ENCODE measurements around the gene TSHZ3.

The TSHZ3 gene

GRCh38 chr19:31297991-31298390, 51.2 kb downstream of the TSHZ3 start:
- Histone ChIP-seq H3K9me3 (ENCODE audit: control insufficient read depth, low read length) (no peaks in the 10 kb centered on the region), H3K4me1 (ENCODE audit: control insufficient read depth, insufficient read depth, low read length, poor library complexity, severe bottlenecking) (no peaks in the 10 kb centered on the region), H3K27ac (ENCODE audit: low read depth, low read length, severe bottlenecking) (no peak overlapping the region), H3K36me3 (ENCODE audit: control insufficient read depth, insufficient read depth, low read length) (no peaks in the 10 kb centered on the region), H3K4me3 (ENCODE audit: extremely low read depth, insufficient read depth, low read length, poor library complexity, severe bottlenecking) (no peak overlapping the region)
- WGBS, 2 experiments (ENCODE audit: insufficient coverage in 2 of 2): 70 to 79% methylated on average over 4 to 5 of the region's 5 CpGs

GRCh38 chr19:31296741-31297390, 52.4 kb downstream of the TSHZ3 start:
- Histone ChIP-seq H3K4me1 (ENCODE audit: control insufficient read depth, insufficient read depth, low read length, poor library complexity, severe bottlenecking) (no peaks in the 10 kb centered on the region), H3K4me3 (ENCODE audit: extremely low read depth, insufficient read depth, low read length, poor library complexity, severe bottlenecking) (no peak overlapping the region), H3K27ac (ENCODE audit: low read depth, low read length, severe bottlenecking) (no peak overlapping the region), H3K36me3 (ENCODE audit: control insufficient read depth, insufficient read depth, low read length) (no peaks in the 10 kb centered on the region), H3K9me3 (ENCODE audit: control insufficient read depth, low read length) (no peaks in the 10 kb centered on the region)
- 74 to 80% methylated on average over 6 to 7 of the region's 10 CpGs for WGBS, 2 experiments (ENCODE audit: insufficient coverage in 2 of 2)

- Histone ChIP-seq H3K36me3 (ENCODE audit: control insufficient read depth, insufficient read depth, low read length) (no peaks in the 10 kb centered on the region), H3K9me3 (ENCODE audit: control insufficient read depth, low read length) (no peaks in the 10 kb centered on the region), H3K4me3 (ENCODE audit: extremely low read depth, insufficient read depth, low read length, poor library complexity, severe bottlenecking) (no peak overlapping the region), H3K27ac (ENCODE audit: low read depth, low read length, severe bottlenecking) (no peak overlapping the region), H3K4me1 (ENCODE audit: control insufficient read depth, insufficient read depth, low read length, poor library complexity, severe bottlenecking) (no peaks in the 10 kb centered on the region)
- 78 to 100% methylated on average over 1 of the region's 2 CpGs for WGBS, 2 experiments (ENCODE audit: insufficient coverage in 2 of 2)
These were observed 55.0 kb downstream of the TSHZ3 start for GRCh38 chr19:31294189-31294588.

GRCh38 chr19:31292639-31293185, 56.5 kb downstream of the TSHZ3 start:
- no peak overlapping the region for H3K4me3 ChIP-seq (ENCODE audit: extremely low read depth, insufficient read depth, low read length, poor library complexity, severe bottlenecking)
- H3K36me3 ChIP-seq (ENCODE audit: control insufficient read depth, insufficient read depth, low read length): no peaks in the 10 kb centered on the region
- 70% methylated on average over 2 of the region's 2 CpGs; no CpG with 5 or more reads in 1 of the 2 experiments for WGBS, 2 experiments (ENCODE audit: insufficient coverage in 2 of 2)
- no peaks in the 10 kb centered on the region for H3K9me3 ChIP-seq (ENCODE audit: control insufficient read depth, low read length)
- no peak overlapping the region for H3K27ac ChIP-seq (ENCODE audit: low read depth, low read length, severe bottlenecking)
- H3K4me1 ChIP-seq (ENCODE audit: control insufficient read depth, insufficient read depth, low read length, poor library complexity, severe bottlenecking): no peaks in the 10 kb centered on the region

- WGBS, 2 experiments (ENCODE audit: insufficient coverage in 2 of 2): 88% methylated on average over 6 to 7 of the region's 8 CpGs
- Histone ChIP-seq H3K9me3 (ENCODE audit: control insufficient read depth, low read length) (no peaks in the 10 kb centered on the region), H3K4me3 (ENCODE audit: extremely low read depth, insufficient read depth, low read length, poor library complexity, severe bottlenecking) (no peak overlapping the region), H3K36me3 (ENCODE audit: control insufficient read depth, insufficient read depth, low read length) (no peaks in the 10 kb centered on the region), H3K27ac (ENCODE audit: low read depth, low read length, severe bottlenecking) (no peak overlapping the region), H3K4me1 (ENCODE audit: control insufficient read depth, insufficient read depth, low read length, poor library complexity, severe bottlenecking) (no peaks in the 10 kb centered on the region)
These were observed 58.2 kb downstream of the TSHZ3 start for GRCh38 chr19:31290931-31291590.

GRCh38 chr19:31289976-31290375, 59.3 kb downstream of the TSHZ3 start:
- 83 to 87% methylated on average over 2 to 3 of the region's 4 CpGs for WGBS, 2 experiments (ENCODE audit: insufficient coverage in 2 of 2)
- H3K9me3 ChIP-seq (ENCODE audit: control insufficient read depth, low read length): no peaks in the 10 kb centered on the region
- H3K4me3 ChIP-seq (ENCODE audit: extremely low read depth, insufficient read depth, low read length, poor library complexity, severe bottlenecking): no peak overlapping the region
- H3K36me3 ChIP-seq (ENCODE audit: control insufficient read depth, insufficient read depth, low read length): no peaks in the 10 kb centered on the region
- H3K27ac ChIP-seq (ENCODE audit: low read depth, low read length, severe bottlenecking): no peak overlapping the region
- H3K4me1 ChIP-seq (ENCODE audit: control insufficient read depth, insufficient read depth, low read length, poor library complexity, severe bottlenecking): no peaks in the 10 kb centered on the region

- Histone ChIP-seq H3K27ac (ENCODE audit: low read depth, low read length, severe bottlenecking) (no peak overlapping the region), H3K4me3 (ENCODE audit: extremely low read depth, insufficient read depth, low read length, poor library complexity, severe bottlenecking) (no peak overlapping the region), H3K4me1 (ENCODE audit: control insufficient read depth, insufficient read depth, low read length, poor library complexity, severe bottlenecking) (no peaks in the 10 kb centered on the region), H3K9me3 (ENCODE audit: control insufficient read depth, low read length) (no peaks in the 10 kb centered on the region), H3K36me3 (ENCODE audit: control insufficient read depth, insufficient read depth, low read length) (no peaks in the 10 kb centered on the region)
- 93 to 97% methylated on average over 8 to 9 of the region's 10 CpGs for WGBS, 2 experiments (ENCODE audit: insufficient coverage in 2 of 2)
These were observed 59.8 kb downstream of the TSHZ3 start for GRCh38 chr19:31289381-31289880.

GRCh38 chr19:31286491-31286890, 62.7 kb downstream of the TSHZ3 start:
- Histone ChIP-seq H3K4me3 (ENCODE audit: extremely low read depth, insufficient read depth, low read length, poor library complexity, severe bottlenecking) (no peak overlapping the region), H3K9me3 (ENCODE audit: control insufficient read depth, low read length) (no peaks in the 10 kb centered on the region), H3K4me1 (ENCODE audit: control insufficient read depth, insufficient read depth, low read length, poor library complexity, severe bottlenecking) (no peaks in the 10 kb centered on the region), H3K27ac (ENCODE audit: low read depth, low read length, severe bottlenecking) (no peak overlapping the region), H3K36me3 (ENCODE audit: control insufficient read depth, insufficient read depth, low read length) (no peaks in the 10 kb centered on the region)
- WGBS, 2 experiments (ENCODE audit: insufficient coverage in 2 of 2): 90 to 96% methylated on average over 4 to 6 of the region's 8 CpGs

- no peaks in the 10 kb centered on the region for H3K36me3 ChIP-seq (ENCODE audit: control insufficient read depth, insufficient read depth, low read length)
- no peak overlapping the region for H3K27ac ChIP-seq (ENCODE audit: low read depth, low read length, severe bottlenecking)
- no peak overlapping the region for H3K4me3 ChIP-seq (ENCODE audit: extremely low read depth, insufficient read depth, low read length, poor library complexity, severe bottlenecking)
These were observed 63.5 kb downstream of the TSHZ3 start for GRCh38 chr19:31285744-31286143.

GRCh38 chr19:31284621-31285020, 64.6 kb downstream of the TSHZ3 start:
- Histone ChIP-seq H3K36me3 (ENCODE audit: control insufficient read depth, insufficient read depth, low read length) (no peaks in the 10 kb centered on the region), H3K4me1 (ENCODE audit: control insufficient read depth, insufficient read depth, low read length, poor library complexity, severe bottlenecking) (no peaks in the 10 kb centered on the region), H3K27ac (ENCODE audit: low read depth, low read length, severe bottlenecking) (no peak overlapping the region), H3K9me3 (ENCODE audit: control insufficient read depth, low read length) (no peaks in the 10 kb centered on the region), H3K4me3 (ENCODE audit: extremely low read depth, insufficient read depth, low read length, poor library complexity, severe bottlenecking) (no peak overlapping the region)
- WGBS, 2 experiments (ENCODE audit: insufficient coverage in 2 of 2): 90 to 95% methylated on average over 2 to 7 of the region's 7 CpGs

More at GRCh38 chr19:31285744-31286143, 63.5 kb downstream of the TSHZ3 start:
- Histone ChIP-seq H3K4me1 (ENCODE audit: control insufficient read depth, insufficient read depth, low read length, poor library complexity, severe bottlenecking) (no peaks in the 10 kb centered on the region), H3K9me3 (ENCODE audit: control insufficient read depth, low read length) (no peaks in the 10 kb centered on the region)
- 79% methylated on average over 3 of the region's 5 CpGs; no CpG with 5 or more reads in 1 of the 2 experiments for WGBS, 2 experiments (ENCODE audit: insufficient coverage in 2 of 2)

- Histone ChIP-seq H3K4me3 (ENCODE audit: extremely low read depth, insufficient read depth, low read length, poor library complexity, severe bottlenecking) (no peak overlapping the region), H3K4me1 (ENCODE audit: control insufficient read depth, insufficient read depth, low read length, poor library complexity, severe bottlenecking) (no peaks in the 10 kb centered on the region), H3K9me3 (ENCODE audit: control insufficient read depth, low read length) (no peaks in the 10 kb centered on the region), H3K27ac (ENCODE audit: low read depth, low read length, severe bottlenecking) (no peak overlapping the region), H3K36me3 (ENCODE audit: control insufficient read depth, insufficient read depth, low read length) (peaks cover 5% of the 10 kb centered on the region)
- 95 to 97% methylated on average over 7 of the region's 8 CpGs for WGBS, 2 experiments (ENCODE audit: insufficient coverage in 2 of 2)
These were observed 65.5 kb downstream of the TSHZ3 start for GRCh38 chr19:31283701-31284100.
